ENCODE data around the gene GPATCH1. TPM values are rescaled to one million over a fixed set of nuclear protein-coding genes. Genes with fewer than 3 reads are reported as not detected.

The GPATCH1 gene
- total and polyA plus RNA-seq, 2 of the 13 experiments (the other 11 are each of a cell fraction or from before 2014, with no cell fraction given) = 6.8 to 6.9 TPM

DNA sequence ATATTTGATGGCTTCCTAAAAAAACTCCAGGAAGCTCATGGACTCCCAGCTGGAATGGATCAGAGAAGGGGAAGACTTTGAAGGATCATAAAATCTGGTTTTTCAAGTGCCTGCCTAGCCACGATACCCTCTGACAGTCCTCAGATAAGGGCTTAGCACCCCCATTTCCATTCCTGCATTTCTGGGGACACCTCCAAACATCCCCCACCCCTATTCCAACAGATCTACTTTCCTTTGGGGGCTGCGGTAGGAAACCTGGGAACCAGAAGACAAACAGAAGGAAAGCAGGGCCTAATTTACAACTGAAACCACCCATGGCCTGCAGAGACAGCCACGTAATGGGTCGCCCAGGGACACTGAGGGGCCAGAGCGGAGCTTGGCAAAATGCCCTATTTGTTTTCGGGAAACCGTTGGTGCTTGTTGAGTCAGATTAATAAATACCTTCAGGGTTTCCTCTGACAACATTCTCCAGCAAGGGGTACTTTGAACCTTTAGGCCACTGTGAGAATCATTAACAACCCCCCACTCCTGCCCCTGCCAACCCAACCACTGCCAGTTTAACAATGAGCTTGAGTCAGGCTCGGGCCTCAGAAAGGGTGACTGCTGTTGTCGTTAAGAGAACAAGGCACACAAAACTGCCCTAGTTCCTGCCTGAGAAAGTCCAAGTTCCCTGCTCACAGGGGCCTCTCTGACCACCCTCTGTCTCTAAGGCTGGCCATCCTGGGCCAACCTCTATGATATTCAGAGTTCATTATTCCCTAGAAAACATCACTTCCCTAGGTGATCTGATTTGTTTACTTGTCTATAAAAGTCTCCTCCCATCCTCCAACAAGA lies 39.8 kb upstream of the GPATCH1 start (continued):
- TF ChIP-seq, protein P1, sequence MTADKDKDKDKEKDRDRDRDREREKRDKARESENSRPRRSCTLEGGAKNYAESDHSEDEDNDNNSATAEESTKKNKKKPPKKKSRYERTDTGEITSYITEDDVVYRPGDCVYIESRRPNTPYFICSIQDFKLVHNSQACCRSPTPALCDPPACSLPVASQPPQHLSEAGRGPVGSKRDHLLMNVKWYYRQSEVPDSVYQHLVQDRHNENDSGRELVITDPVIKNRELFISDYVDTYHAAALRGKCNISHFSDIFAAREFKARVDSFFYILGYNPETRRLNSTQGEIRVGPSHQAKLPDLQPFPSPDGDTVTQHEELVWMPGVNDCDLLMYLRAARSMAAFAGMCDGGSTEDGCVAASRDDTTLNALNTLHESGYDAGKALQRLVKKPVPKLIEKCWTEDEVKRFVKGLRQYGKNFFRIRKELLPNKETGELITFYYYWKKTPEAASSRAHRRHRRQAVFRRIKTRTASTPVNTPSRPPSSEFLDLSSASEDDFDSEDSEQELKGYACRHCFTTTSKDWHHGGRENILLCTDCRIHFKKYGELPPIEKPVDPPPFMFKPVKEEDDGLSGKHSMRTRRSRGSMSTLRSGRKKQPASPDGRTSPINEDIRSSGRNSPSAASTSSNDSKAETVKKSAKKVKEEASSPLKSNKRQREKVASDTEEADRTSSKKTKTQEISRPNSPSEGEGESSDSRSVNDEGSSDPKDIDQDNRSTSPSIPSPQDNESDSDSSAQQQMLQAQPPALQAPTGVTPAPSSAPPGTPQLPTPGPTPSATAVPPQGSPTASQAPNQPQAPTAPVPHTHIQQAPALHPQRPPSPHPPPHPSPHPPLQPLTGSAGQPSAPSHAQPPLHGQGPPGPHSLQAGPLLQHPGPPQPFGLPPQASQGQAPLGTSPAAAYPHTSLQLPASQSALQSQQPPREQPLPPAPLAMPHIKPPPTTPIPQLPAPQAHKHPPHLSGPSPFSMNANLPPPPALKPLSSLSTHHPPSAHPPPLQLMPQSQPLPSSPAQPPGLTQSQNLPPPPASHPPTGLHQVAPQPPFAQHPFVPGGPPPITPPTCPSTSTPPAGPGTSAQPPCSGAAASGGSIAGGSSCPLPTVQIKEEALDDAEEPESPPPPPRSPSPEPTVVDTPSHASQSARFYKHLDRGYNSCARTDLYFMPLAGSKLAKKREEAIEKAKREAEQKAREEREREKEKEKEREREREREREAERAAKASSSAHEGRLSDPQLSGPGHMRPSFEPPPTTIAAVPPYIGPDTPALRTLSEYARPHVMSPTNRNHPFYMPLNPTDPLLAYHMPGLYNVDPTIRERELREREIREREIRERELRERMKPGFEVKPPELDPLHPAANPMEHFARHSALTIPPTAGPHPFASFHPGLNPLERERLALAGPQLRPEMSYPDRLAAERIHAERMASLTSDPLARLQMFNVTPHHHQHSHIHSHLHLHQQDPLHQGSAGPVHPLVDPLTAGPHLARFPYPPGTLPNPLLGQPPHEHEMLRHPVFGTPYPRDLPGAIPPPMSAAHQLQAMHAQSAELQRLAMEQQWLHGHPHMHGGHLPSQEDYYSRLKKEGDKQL (CRISPR knock-in tag; IDR thresholded peaks at IDR 0.05; ENCODE audit: low read depth) = peak; percentile 72
- TF ChIP-seq PPARG (CRISPR knock-in tag; conservative IDR thresholded peaks at IDR 0.05) = peak; percentile 82
- TF ChIP-seq, protein P2, sequence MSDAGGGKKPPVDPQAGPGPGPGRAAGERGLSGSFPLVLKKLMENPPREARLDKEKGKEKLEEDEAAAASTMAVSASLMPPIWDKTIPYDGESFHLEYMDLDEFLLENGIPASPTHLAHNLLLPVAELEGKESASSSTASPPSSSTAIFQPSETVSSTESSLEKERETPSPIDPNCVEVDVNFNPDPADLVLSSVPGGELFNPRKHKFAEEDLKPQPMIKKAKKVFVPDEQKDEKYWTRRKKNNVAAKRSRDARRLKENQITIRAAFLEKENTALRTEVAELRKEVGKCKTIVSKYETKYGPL (CRISPR knock-in tag; IDR thresholded peaks at IDR 0.05) = no peak
- TF ChIP-seq ZNF460 (CRISPR knock-in tag; IDR thresholded peaks at IDR 0.05; ENCODE audit: borderline replicate concordance) = peak; percentile 21; the same call in 1 of the 2 replicates
- no peak for TF ChIP-seq ZNF326 (CRISPR knock-in tag; IDR thresholded peaks at IDR 0.05; ENCODE audit: borderline replicate concordance)
- TF ChIP-seq SPEN (CRISPR knock-in tag; IDR thresholded peaks at IDR 0.05; ENCODE audit: low read depth) = peak; percentile 41
- TF ChIP-seq, protein P3, sequence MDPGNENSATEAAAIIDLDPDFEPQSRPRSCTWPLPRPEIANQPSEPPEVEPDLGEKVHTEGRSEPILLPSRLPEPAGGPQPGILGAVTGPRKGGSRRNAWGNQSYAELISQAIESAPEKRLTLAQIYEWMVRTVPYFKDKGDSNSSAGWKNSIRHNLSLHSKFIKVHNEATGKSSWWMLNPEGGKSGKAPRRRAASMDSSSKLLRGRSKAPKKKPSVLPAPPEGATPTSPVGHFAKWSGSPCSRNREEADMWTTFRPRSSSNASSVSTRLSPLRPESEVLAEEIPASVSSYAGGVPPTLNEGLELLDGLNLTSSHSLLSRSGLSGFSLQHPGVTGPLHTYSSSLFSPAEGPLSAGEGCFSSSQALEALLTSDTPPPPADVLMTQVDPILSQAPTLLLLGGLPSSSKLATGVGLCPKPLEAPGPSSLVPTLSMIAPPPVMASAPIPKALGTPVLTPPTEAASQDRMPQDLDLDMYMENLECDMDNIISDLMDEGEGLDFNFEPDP (CRISPR knock-in tag; conservative IDR thresholded peaks at IDR 0.05) = no peak
- TF ChIP-seq HDAC2 (CRISPR knock-in tag; IDR thresholded peaks at IDR 0.05) = peak; percentile 83; the same call in 1 of the 2 replicates
- TF ChIP-seq, protein P4, sequence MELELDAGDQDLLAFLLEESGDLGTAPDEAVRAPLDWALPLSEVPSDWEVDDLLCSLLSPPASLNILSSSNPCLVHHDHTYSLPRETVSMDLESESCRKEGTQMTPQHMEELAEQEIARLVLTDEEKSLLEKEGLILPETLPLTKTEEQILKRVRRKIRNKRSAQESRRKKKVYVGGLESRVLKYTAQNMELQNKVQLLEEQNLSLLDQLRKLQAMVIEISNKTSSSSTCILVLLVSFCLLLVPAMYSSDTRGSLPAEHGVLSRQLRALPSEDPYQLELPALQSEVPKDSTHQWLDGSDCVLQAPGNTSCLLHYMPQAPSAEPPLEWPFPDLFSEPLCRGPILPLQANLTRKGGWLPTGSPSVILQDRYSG (CRISPR knock-in tag; IDR thresholded peaks at IDR 0.05) = no peak
- no peak for TF ChIP-seq NR3C1 (CRISPR knock-in tag; IDR thresholded peaks at IDR 0.05)
- TF ChIP-seq GABPB1 (CRISPR knock-in tag; IDR thresholded peaks at IDR 0.05) = peak; percentile 41; the same call in 1 of the 2 replicates
- TF ChIP-seq ZNF615 (CRISPR knock-in tag; IDR thresholded peaks at IDR 0.05; ENCODE audit: borderline replicate concordance) = no peak
- TF ChIP-seq PAWR (CRISPR knock-in tag; IDR thresholded peaks at IDR 0.05; ENCODE audit: borderline replicate concordance) = no peak
- TF ChIP-seq, protein P5, sequence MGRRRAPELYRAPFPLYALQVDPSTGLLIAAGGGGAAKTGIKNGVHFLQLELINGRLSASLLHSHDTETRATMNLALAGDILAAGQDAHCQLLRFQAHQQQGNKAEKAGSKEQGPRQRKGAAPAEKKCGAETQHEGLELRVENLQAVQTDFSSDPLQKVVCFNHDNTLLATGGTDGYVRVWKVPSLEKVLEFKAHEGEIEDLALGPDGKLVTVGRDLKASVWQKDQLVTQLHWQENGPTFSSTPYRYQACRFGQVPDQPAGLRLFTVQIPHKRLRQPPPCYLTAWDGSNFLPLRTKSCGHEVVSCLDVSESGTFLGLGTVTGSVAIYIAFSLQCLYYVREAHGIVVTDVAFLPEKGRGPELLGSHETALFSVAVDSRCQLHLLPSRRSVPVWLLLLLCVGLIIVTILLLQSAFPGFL (CRISPR knock-in tag; IDR thresholded peaks at IDR 0.05) = no peak
- peak; percentile 87 for TF ChIP-seq MIXL1 (CRISPR knock-in tag; IDR thresholded peaks at IDR 0.05)
- no peak for TF ChIP-seq BORCS8-MEF2B (CRISPR knock-in tag; IDR thresholded peaks at IDR 0.05)
- peak; percentile 75 for TF ChIP-seq ZMYM4 (CRISPR knock-in tag; IDR thresholded peaks at IDR 0.05)
- no peak for TF ChIP-seq ZNF468 (CRISPR knock-in tag; IDR thresholded peaks at IDR 0.05)
- no peak for TF ChIP-seq GZF1 (CRISPR knock-in tag; IDR thresholded peaks at IDR 0.05)
- no peak for TF ChIP-seq SMAD1 (CRISPR knock-in tag; IDR thresholded peaks at IDR 0.05; ENCODE audit: borderline replicate concordance, low read depth)
